WTC11 (cell line): Measurements from ENCODE around the gene ARHGEF12.

Experiments used
- CBFB ChIP-seq: sonication (generic); formaldehyde crosslinking; IDR thresholded peaks from 2 replicates; pipeline ENCODE4 v1.8.1; 2022; ENCODE audit warnings: mild to moderate bottlenecking, low read depth, missing genetic modification reagents
- EMX1 ChIP-seq: fragments of 250-450 bp; sonication (Bioruptor Pico); IDR thresholded peaks from 2 replicates; pipeline ENCODE4 v1.8.0; 2021; ENCODE audit warnings: mild to moderate bottlenecking
- ETV6 ChIP-seq: sonication (generic); formaldehyde crosslinking; IDR thresholded peaks from 2 replicates; pipeline ENCODE4 v1.8.1; 2022; ENCODE audit warnings: mild to moderate bottlenecking, missing genetic modification reagents
- FOXJ3 ChIP-seq: sonication (generic); formaldehyde crosslinking; IDR thresholded peaks from 2 replicates; pipeline ENCODE4 v1.9.0; 2021; ENCODE audit warnings: missing genetic modification reagents, mild to moderate bottlenecking, borderline replicate concordance
- IRF2 ChIP-seq: sonication (generic); formaldehyde crosslinking; IDR thresholded peaks from 2 replicates; pipeline ENCODE4 v1.8.0; 2022; ENCODE audit warnings: low read depth, missing genetic modification reagents, borderline replicate concordance
- NR2C2 ChIP-seq: sonication (generic); formaldehyde crosslinking; IDR thresholded peaks from 2 replicates; pipeline ENCODE4 v1.8.0; 2022; ENCODE audit warnings: mild to moderate bottlenecking, missing genetic modification reagents
- RORB ChIP-seq: fragments of 250-450 bp; sonication (Bioruptor Pico); IDR thresholded peaks from 2 replicates; pipeline ENCODE4 v1.9.0; 2021; ENCODE audit warnings: mild to moderate bottlenecking
- SP1 ChIP-seq: sonication (generic); formaldehyde crosslinking; conservative IDR thresholded peaks from 2 replicates; pipeline ENCODE4 v1.8.1; 2022; ENCODE audit warnings: missing genetic modification reagents
- USF2 ChIP-seq: sonication (generic); formaldehyde crosslinking; IDR thresholded peaks from 2 replicates; pipeline ENCODE4 v1.8.1; 2023; ENCODE audit warnings: mild to moderate bottlenecking, missing genetic modification reagents, moderate library complexity
- ZNF423 ChIP-seq: fragments of 250-450 bp; sonication (Bioruptor Pico); IDR thresholded peaks from 2 replicates; pipeline ENCODE4 v2.1.2; 2022; ENCODE audit warnings: mild to moderate bottlenecking, moderate library complexity
- TF ChIP-seq, protein P1 (sequence below): sonication (generic); formaldehyde crosslinking; IDR thresholded peaks from 2 replicates; pipeline ENCODE4 v1.8.1; 2022; ENCODE audit warnings: low read depth, missing genetic modification reagents, borderline replicate concordance
- TF ChIP-seq, protein P2 (sequence below): fragments of 200-600 bp; IDR thresholded peaks from 2 replicates; pipeline ENCODE4 v1.8.0; 2022; ENCODE audit warnings: antibody characterized with exemption
- TF ChIP-seq, protein P3 (sequence below): sonication (generic); formaldehyde crosslinking; conservative IDR thresholded peaks from 2 replicates; pipeline ENCODE4 v1.8.1; 2022; ENCODE audit warnings: mild to moderate bottlenecking, missing genetic modification reagents

GRCh38 chr11:120290956-120291355 is 45.3 kb upstream of the ARHGEF12 start:
- TF ChIP-seq, protein P1, sequence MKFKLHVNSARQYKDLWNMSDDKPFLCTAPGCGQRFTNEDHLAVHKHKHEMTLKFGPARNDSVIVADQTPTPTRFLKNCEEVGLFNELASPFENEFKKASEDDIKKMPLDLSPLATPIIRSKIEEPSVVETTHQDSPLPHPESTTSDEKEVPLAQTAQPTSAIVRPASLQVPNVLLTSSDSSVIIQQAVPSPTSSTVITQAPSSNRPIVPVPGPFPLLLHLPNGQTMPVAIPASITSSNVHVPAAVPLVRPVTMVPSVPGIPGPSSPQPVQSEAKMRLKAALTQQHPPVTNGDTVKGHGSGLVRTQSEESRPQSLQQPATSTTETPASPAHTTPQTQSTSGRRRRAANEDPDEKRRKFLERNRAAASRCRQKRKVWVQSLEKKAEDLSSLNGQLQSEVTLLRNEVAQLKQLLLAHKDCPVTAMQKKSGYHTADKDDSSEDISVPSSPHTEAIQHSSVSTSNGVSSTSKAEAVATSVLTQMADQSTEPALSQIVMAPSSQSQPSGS (CRISPR knock-in tag): no peak
- no peak for TF ChIP-seq EMX1 (CRISPR knock-in tag)
- no peak for TF ChIP-seq ZNF423
- TF ChIP-seq, protein P2, sequence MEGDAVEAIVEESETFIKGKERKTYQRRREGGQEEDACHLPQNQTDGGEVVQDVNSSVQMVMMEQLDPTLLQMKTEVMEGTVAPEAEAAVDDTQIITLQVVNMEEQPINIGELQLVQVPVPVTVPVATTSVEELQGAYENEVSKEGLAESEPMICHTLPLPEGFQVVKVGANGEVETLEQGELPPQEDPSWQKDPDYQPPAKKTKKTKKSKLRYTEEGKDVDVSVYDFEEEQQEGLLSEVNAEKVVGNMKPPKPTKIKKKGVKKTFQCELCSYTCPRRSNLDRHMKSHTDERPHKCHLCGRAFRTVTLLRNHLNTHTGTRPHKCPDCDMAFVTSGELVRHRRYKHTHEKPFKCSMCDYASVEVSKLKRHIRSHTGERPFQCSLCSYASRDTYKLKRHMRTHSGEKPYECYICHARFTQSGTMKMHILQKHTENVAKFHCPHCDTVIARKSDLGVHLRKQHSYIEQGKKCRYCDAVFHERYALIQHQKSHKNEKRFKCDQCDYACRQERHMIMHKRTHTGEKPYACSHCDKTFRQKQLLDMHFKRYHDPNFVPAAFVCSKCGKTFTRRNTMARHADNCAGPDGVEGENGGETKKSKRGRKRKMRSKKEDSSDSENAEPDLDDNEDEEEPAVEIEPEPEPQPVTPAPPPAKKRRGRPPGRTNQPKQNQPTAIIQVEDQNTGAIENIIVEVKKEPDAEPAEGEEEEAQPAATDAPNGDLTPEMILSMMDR: no peak
- TF ChIP-seq FOXJ3 (CRISPR knock-in tag): no peak
- no peak for TF ChIP-seq IRF2 (CRISPR knock-in tag)
- TF ChIP-seq SP1: no peak
- TF ChIP-seq, protein P3, sequence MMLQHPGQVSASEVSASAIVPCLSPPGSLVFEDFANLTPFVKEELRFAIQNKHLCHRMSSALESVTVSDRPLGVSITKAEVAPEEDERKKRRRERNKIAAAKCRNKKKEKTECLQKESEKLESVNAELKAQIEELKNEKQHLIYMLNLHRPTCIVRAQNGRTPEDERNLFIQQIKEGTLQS (CRISPR knock-in tag): no peak
- TF ChIP-seq USF2 (CRISPR knock-in tag): no peak
- TF ChIP-seq RORB (CRISPR knock-in tag): no peak
- TF ChIP-seq ETV6 (CRISPR knock-in tag): no peak
- TF ChIP-seq NR2C2 (CRISPR knock-in tag): no peak
- TF ChIP-seq CBFB (CRISPR knock-in tag): no peak
